SK-N-SH treated with all-trans-retinoic acid at 6 μM for 48 hours (cell line): ENCODE measurements around the gene AGBL3.
A peak's percentile ranks its signal among the peaks of the same experiment; 100 is the strongest.

Experiments
- ATAC-seq: fragments of 200-7000 bp; cut with Tn5 transposase; 3 replicates; pipeline ENCODE4 v1.9.1; 2020; ENCODE audit warnings: mild to moderate bottlenecking, moderate library complexity
- ARNTL ChIP-seq: fragments of 450-650 bp; formaldehyde crosslinking; IDR thresholded peaks from 2 replicates; pipeline ENCODE4 v1.5.0; 2020; ENCODE audit warnings: low read depth, mild to moderate bottlenecking, moderate library complexity, borderline replicate concordance
- BACH2 ChIP-seq: fragments of 250-450 bp; sonication (Bioruptor Pico); IDR thresholded peaks from 2 replicates; pipeline ENCODE4 v1.9.0; 2021; ENCODE audit warnings: mild to moderate bottlenecking, borderline replicate concordance
- CREB5 ChIP-seq: fragments of 250-450 bp; sonication (Bioruptor Pico); IDR thresholded peaks from 2 replicates; pipeline ENCODE4 v1.5.1; 2020; ENCODE audit warnings: low read depth, mild to moderate bottlenecking, moderate library complexity
- CSRNP3 ChIP-seq: fragments of 250-450 bp; sonication (Bioruptor Pico); IDR thresholded peaks from 2 replicates; pipeline ENCODE4 v1.5.1; 2021; ENCODE audit warnings: mild to moderate bottlenecking, moderate library complexity
- ESRRG ChIP-seq: fragments of 250-450 bp; sonication (Bioruptor Pico); IDR thresholded peaks from 2 replicates; pipeline ENCODE4 v1.6.1; 2021; ENCODE audit warnings: mild to moderate bottlenecking
- GLIS3 ChIP-seq: fragments of 250-450 bp; sonication (Bioruptor Pico); IDR thresholded peaks from 2 replicates; pipeline ENCODE4 v1.5.0; 2020; ENCODE audit warnings: mild to moderate bottlenecking, moderate library complexity
- ISL1 ChIP-seq: fragments of 250-450 bp; sonication (Bioruptor Pico); IDR thresholded peaks from 2 replicates; pipeline ENCODE4 v2.1.2; 2022; ENCODE audit warnings: mild to moderate bottlenecking, moderate library complexity
- OSR1 ChIP-seq: fragments of 250-450 bp; sonication (Bioruptor Pico); IDR thresholded peaks from 2 replicates; pipeline ENCODE4 v1.8.0; 2022; ENCODE audit warnings: moderate library complexity, mild to moderate bottlenecking, inconsistent platforms
- PATZ1 ChIP-seq: fragments of 250-450 bp; sonication (Bioruptor Pico); IDR thresholded peaks from 2 replicates; pipeline ENCODE4 v1.8.0; 2020; ENCODE audit warnings: mild to moderate bottlenecking, moderate library complexity, borderline replicate concordance
- PPARA ChIP-seq: fragments of 250-450 bp; sonication (Bioruptor Pico); IDR thresholded peaks from 2 replicates; pipeline ENCODE4 v1.5.0; 2020; ENCODE audit warnings: mild to moderate bottlenecking, borderline replicate concordance
- RARB ChIP-seq: fragments of 250-450 bp; sonication (Bioruptor Pico); IDR thresholded peaks from 2 replicates; pipeline ENCODE4 v1.8.0; 2021; ENCODE audit warnings: mild to moderate bottlenecking, moderate library complexity
- SNAI2 ChIP-seq: fragments of 250-450 bp; sonication (Bioruptor Pico); IDR thresholded peaks from 2 replicates; pipeline ENCODE4 v1.5.0; 2020; ENCODE audit warnings: mild to moderate bottlenecking, moderate library complexity
- TCF4 ChIP-seq: fragments of 250-450 bp; sonication (Bioruptor Pico); IDR thresholded peaks from 2 replicates; pipeline ENCODE4 v1.8.0; 2021; ENCODE audit warnings: mild to moderate bottlenecking, moderate library complexity, borderline replicate concordance
- TOX ChIP-seq: fragments of 250-450 bp; sonication (Bioruptor Pico); IDR thresholded peaks from 2 replicates; pipeline ENCODE4 v1.8.0; 2021; ENCODE audit warnings: mild to moderate bottlenecking, moderate library complexity, borderline replicate concordance
- TSHZ2 ChIP-seq: fragments of 250-450 bp; sonication (Bioruptor Pico); IDR thresholded peaks from 2 replicates; pipeline ENCODE4 v1.5.0; 2020; ENCODE audit warnings: mild to moderate bottlenecking, moderate library complexity
- ZC3H10 ChIP-seq: fragments of 250-450 bp; sonication (Bioruptor Pico); IDR thresholded peaks from 2 replicates; pipeline ENCODE4 v1.5.1; 2021; ENCODE audit warnings: mild to moderate bottlenecking, moderate library complexity
- ZFP30 ChIP-seq: fragments of 450-650 bp; formaldehyde crosslinking; IDR thresholded peaks from 2 replicates; pipeline ENCODE4 v1.5.0; 2022; ENCODE audit warnings: mild to moderate bottlenecking, moderate library complexity
- ZNF565 ChIP-seq: fragments of 450-650 bp; formaldehyde crosslinking; conservative IDR thresholded peaks from 2 replicates; pipeline ENCODE4 v1.5.0; 2020; ENCODE audit warnings: low read depth, mild to moderate bottlenecking, moderate library complexity
- ZNF70 ChIP-seq: fragments of 450-650 bp; formaldehyde crosslinking; IDR thresholded peaks from 2 replicates; pipeline ENCODE4 v1.5.0; 2020; ENCODE audit warnings: mild to moderate bottlenecking, moderate library complexity
- ZNF8 ChIP-seq: fragments of 450-650 bp; formaldehyde crosslinking; IDR thresholded peaks from 2 replicates; pipeline ENCODE4 v1.5.0; 2020; ENCODE audit warnings: mild to moderate bottlenecking, moderate library complexity

Gene AGBL3

GRCh38 chr7:134941185-134941900 is 45.0 kb upstream of the AGBL3 start:
- peak; percentile 63 for ATAC-seq
- TF ChIP-seq SNAI2 (CRISPR knock-in tag) (peak; percentile 59; the same call in 1 of the 2 replicates), BACH2 (CRISPR knock-in tag) (no peak), CREB5 (CRISPR knock-in tag) (peak; percentile 56; the same call in 1 of the 2 replicates), PPARA (no peak), ZC3H10 (CRISPR knock-in tag) (no peak), ISL1 (peak; percentile 54)

- TF ChIP-seq ARNTL (CRISPR knock-in tag) (no peak), OSR1 (CRISPR knock-in tag) (no peak), SNAI2 (CRISPR knock-in tag) (no peak), GLIS3 (no peak), TOX (CRISPR knock-in tag) (no peak), TCF4 (CRISPR knock-in tag) (no peak), TSHZ2 (CRISPR knock-in tag) (no peak), RARB (CRISPR knock-in tag) (no peak), ZNF565 (CRISPR knock-in tag) (no peak), ZFP30 (no peak), PATZ1 (CRISPR knock-in tag) (no peak), CSRNP3 (no peak), ISL1 (no peak), ZNF8 (no peak)
- TF ChIP-seq, all 23 proteins: peak for 0
- no peak for ATAC-seq
Observed at GRCh38 chr7:134941952-134942351, 44.4 kb upstream of the AGBL3 start.

GRCh38 chr7:134942690-134943466 is 43.4 kb upstream of the AGBL3 start:
- ATAC-seq: no peak
- no peak for TF ChIP-seq ESRRG (CRISPR knock-in tag)
- TF ChIP-seq PATZ1 (CRISPR knock-in tag): no peak
- no peak for TF ChIP-seq CSRNP3
- no peak for TF ChIP-seq TOX (CRISPR knock-in tag)
- no peak for TF ChIP-seq CREB5 (CRISPR knock-in tag)
- no peak for TF ChIP-seq ZNF70
- TF ChIP-seq BACH2 (CRISPR knock-in tag): no peak
- no peak for TF ChIP-seq ARNTL (CRISPR knock-in tag)
- TF ChIP-seq ZFP30: no peak
- no peak for TF ChIP-seq SNAI2 (CRISPR knock-in tag)
- TF ChIP-seq PPARA: no peak
